ENCODE measurements around the gene OTULIN. TPM values are rescaled to one million over a fixed set of nuclear protein-coding genes. Genes with fewer than 3 reads are reported as not detected.

OTULIN gene
- 29.0 TPM for total RNA-seq
- long read RNA-seq, full-length matches to known transcripts, result 12 of 29 reads
- long read RNA-seq, partial matches to known transcripts, result 8 of 29 reads
- long read RNA-seq, other reads (novel, unspliced or antisense), result 9 of 29 reads

GRCh38 chr5:14664270-14665100 is at the start of gene OTULIN:
TSS of gene OTULIN (plus strand) at chr5:14664718. CDS start at chr5:14664826, 108 bp downstream.
- intact Hi-C loops (cut with DNase I), result no loop called here
- peak; percentile 96 for DNase-seq (ENCODE audit: low spot score)

GRCh38 chr5:14615365-14615764 is 49.2 kb upstream of the OTULIN start:
- intact Hi-C loops (cut with DNase I), result no loop called here

GRCh38 chr5:14617441-14617840 is 47.1 kb upstream of the OTULIN start:
- DNase-seq (ENCODE audit: low spot score), result no peak
- intact Hi-C loops (cut with DNase I), result no loop called here

More at GRCh38 chr5:14615365-14615764, 49.2 kb upstream of the OTULIN start:
- no peak for DNase-seq (ENCODE audit: low spot score)

GRCh38 chr5:14627270-14627669 is 37.2 kb upstream of the OTULIN start:
- DNase-seq (ENCODE audit: low spot score), result no peak
- intact Hi-C loops (cut with DNase I), result no loop called here

- no peak for DNase-seq (ENCODE audit: low spot score)
- intact Hi-C loops (cut with DNase I), result no loop called here
These were observed 36.2 kb upstream of the OTULIN start for GRCh38 chr5:14628346-14628745.

GRCh38 chr5:14630671-14631070 is 33.8 kb upstream of the OTULIN start:
- intact Hi-C loops (cut with DNase I), result no loop called here
- no peak for DNase-seq (ENCODE audit: low spot score)

GRCh38 chr5:14635656-14636055 is 28.9 kb upstream of the OTULIN start:
- DNase-seq (ENCODE audit: low spot score), result no peak
- intact Hi-C loops (cut with DNase I), result no loop called here

GRCh38 chr5:14640765-14641164 is 23.8 kb upstream of the OTULIN start:
- intact Hi-C loops (cut with DNase I), result loop anchor here (10.0 kb wide), 1 partner anchor 146 kb away; no protein-coding TSS in a partner anchor
- no peak for DNase-seq (ENCODE audit: low spot score)

DNA sequence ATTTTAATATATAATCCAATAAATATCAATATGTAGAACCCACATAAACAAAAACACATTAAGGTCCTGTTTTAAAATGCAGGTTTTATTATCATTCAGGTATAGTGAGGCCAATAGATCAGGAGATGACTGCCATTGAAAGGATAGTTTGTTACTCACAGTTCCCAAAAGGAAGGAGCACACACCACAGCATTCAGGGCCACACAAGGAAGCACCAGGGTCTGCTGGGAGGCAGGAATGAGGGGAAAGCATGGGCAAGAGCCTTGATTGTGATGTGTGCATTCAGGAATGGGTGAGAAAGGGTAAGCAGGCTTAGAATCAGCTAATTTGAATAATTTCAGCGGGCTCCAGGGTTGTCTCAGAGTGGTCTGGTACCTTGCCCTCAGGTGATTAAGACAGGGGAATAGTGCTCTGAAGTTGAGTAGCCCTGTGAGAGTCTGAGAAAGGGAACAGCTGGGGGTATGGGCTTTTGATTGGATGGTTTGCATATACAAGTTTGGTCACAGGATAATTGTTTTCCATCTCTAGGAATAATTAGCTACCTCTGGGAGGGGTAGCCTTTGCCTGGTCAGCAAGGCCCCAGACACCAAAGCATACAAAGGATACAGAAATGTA is 19.8 kb upstream of the OTULIN start:
- DNase-seq (ENCODE audit: low spot score), result no peak
- intact Hi-C loops (cut with DNase I), result loop anchor here (5.0 to 10.0 kb wide), 3 partner anchors 150 to 657 kb away; no protein-coding TSS in a partner anchor

- DNase-seq (ENCODE audit: low spot score), result no peak
- intact Hi-C loops (cut with DNase I), result no loop called here
These were observed 14.5 kb upstream of the OTULIN start for GRCh38 chr5:14650052-14650451.

DNA sequence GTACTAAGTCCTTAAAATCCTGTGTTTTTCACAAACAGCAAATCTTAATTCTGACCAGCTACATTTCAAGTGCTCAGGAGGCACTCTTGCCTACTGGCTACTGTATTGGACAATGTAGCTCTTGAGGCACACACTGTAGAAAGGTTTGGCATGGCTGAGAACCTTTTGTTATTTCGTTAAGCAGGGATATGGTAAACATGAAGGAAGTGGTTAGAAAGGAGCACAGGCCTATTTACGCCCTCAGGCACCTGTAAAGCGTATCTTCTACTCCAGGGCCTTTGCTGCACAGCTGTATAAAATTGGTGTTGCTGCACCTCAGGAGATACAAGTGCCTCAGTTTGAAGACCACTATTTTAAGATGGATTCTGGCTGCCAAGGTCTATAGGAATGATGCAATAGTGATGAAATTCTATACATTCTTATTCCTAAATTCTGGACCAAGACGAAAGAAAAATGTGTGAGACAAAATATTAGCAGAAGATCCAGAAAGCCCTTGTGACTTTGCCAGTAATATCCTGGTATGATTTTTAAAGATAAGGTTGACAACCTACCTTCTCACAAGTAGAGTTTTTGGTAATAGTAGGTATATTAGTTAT is 9.3 kb upstream of the OTULIN start:
- intact Hi-C loops (cut with DNase I), result no loop called here
- no peak for DNase-seq (ENCODE audit: low spot score)

GRCh38 chr5:14656898-14657297 is 7.6 kb upstream of the OTULIN start:
- intact Hi-C loops (cut with DNase I), result no loop called here
- DNase-seq (ENCODE audit: low spot score), result no peak

- DNase-seq (ENCODE audit: low spot score), result no peak
- intact Hi-C loops (cut with DNase I), result no loop called here
These were observed 4.5 kb upstream of the OTULIN start for GRCh38 chr5:14659821-14660607.

- intact Hi-C loops (cut with DNase I), result no loop called here
- no peak for DNase-seq (ENCODE audit: low spot score)
These were observed 3.7 kb upstream of the OTULIN start for GRCh38 chr5:14660833-14661232.

DNA sequence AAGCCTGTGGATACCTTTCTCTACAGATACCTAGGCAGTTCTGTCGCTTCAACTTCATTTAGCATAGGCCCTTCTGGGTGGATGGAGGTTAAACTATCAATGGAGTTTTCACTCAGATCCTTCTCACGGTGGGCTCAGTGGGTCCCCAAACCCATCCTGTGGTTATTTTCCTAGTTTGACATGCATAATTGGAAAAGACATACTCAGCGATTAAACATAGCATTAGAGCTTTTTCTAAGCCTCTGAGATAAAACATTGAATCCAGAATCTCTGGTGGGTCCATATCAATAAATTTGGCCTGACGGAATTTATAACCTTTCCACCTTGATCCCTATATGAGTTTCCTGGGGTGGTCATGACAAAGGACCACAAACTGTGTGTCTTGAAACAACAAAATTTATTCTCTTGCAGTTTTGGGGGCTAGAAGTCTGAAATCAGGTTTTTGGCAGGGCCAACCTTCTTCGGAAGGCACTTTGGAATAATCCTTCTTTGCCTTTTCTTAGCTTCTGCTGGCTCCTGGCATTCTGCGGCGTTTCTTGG is 1.7 kb upstream of the OTULIN start:
- no peak for DNase-seq (ENCODE audit: low spot score)
- intact Hi-C loops (cut with DNase I), result no loop called here

- DNase-seq (ENCODE audit: low spot score), result no peak
- intact Hi-C loops (cut with DNase I), result no loop called here
These were observed 716 bp upstream of the OTULIN start for GRCh38 chr5:14663734-14664269.

DNA sequence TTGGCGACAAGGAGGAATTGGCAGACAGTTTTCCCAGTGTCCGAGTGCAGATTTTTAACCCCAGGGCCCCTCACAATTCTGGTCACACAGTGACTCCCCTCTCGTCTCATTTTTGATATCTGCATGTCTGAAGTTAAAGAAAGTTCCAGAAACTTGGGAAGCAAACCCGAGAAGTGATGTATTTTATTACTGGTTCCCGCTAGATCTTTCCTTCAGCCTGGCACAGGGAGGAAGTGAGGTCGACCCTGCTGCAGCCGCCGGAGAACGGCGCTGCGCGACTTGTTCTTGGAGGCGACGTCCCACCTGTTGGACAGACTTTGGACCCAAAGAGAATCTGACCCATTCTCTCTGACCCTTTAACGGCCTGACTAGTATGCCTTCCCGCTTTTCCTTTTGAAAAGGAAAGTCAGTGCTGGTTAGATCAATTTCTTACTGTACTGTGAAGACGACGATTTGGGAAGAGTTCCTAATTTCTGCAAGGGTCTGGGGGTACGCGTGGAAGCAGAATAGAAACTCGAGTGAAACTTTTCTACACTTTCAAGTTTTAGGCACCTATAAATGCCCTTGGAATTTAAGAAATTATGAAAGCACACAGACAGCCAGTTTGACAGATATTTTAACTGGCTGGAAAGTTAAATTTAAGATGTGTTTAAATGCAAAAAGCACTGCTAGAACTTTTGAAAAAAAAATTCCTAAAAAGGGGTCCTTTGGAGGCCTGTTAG is 744 bp downstream of the OTULIN start:
- peak; percentile 82 for DNase-seq (ENCODE audit: low spot score)
- intact Hi-C loops (cut with DNase I), result no loop called here

DNA sequence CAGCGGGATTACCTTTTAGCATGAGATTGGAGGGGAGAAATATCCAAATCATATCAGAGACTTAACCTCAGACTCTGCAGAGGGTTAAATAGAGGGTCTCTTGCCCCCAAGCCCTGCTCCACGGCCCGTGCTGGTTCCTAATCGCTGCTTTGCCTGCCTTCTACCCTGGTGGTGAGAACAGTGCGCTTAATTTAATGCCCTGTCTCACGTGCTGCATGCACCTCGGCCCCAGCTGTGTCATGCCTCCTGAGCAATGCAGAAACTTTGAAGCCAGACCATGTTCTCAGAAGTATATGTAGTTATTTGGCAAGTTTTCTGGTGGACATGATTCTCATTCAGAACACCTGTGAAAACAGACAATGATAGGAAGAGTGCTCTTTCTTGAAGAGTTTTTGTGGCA is 1.4 kb downstream of the OTULIN start:
- intact Hi-C loops (cut with DNase I), result no loop called here
- DNase-seq (ENCODE audit: low spot score), result no peak
